ENCODE data around the gene COL17A1.

The COL17A1 gene

DNA sequence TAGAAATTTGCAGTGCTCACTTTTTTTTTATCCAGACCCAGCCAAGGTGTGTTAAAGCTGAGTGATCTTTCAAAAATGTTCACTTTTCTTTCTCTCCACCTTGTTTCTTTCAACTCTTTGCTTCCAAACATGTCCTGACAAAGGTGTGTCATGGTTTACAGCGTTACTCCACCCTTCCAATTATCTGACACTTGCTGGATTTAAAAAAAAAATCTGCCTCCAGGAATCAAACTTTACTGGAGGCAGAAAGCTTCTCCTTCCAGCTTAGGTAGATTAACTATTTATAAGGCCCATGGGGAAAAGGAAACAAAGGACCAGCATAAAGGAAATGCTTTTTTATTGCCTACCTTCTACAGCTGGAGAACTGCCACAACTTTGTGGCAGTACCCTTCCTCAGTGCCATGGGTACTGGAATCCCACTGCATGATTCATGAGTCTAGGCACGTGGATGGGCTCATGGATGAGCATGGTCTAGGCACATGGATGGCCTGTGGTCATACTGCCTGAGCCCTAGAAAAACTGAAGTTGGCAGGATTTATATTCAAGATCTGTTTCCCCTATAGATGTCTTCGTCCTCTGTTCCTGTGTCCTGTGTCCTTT lies at the start of gene COL17A1:
Gene COL17A1 (minus strand): TSS at position 80 of the 600 bp plus-strand sequence. CDS start 5,207 bp downstream, outside the sequence.
- no peak for TF ChIP-seq CTCF (IDR thresholded peaks at IDR 0.05; ENCODE audit: low read depth, low read length)
- H3K4me3 ChIP-seq (replicated peaks in 1 of 2; ENCODE audit: low read depth in 2 of 2, low read length in 2 of 2) = no peak within 1 kb of the TSS
- no peak for DNase-seq (ENCODE audit: low read depth in 2 of 2)

GRCh38 chr10:104130041-104130440 lies 44.4 kb upstream of the COL17A1 start:
- H3K4me3 ChIP-seq (replicated peaks in 1 of 2; ENCODE audit: low read depth in 2 of 2, low read length in 2 of 2) = no peak overlapping the region
- DNase-seq (ENCODE audit: low read depth in 2 of 2) = peak in 1 of 2 donors; percentile 14
- TF ChIP-seq CTCF (IDR thresholded peaks at IDR 0.05; ENCODE audit: low read depth, low read length) = no peak

DNA sequence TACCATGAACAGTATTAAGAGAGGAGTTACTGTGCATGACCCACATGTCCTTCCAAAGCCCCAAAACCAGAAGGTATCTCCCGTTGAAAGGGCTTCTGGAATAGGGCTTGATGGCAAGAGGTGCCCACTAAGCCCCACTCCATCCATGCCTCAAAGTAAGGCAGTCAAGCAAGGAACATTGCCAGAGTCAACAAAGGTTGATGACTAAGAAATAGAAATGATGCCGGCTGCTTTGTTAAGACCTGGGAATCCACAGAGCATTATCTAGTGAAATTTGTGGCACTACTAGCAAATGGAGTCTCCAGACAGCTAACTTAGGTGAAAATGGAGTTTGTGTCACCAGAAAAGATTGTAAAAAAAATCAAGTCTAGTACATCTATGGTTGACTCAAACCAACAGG lies 42.5 kb upstream of the COL17A1 start:
- peak in 1 of 2 donors; percentile 57 for DNase-seq (ENCODE audit: low read depth in 2 of 2)
- no peak overlapping the region for H3K4me3 ChIP-seq (replicated peaks in 1 of 2; ENCODE audit: low read depth in 2 of 2, low read length in 2 of 2)
- no peak for TF ChIP-seq CTCF (IDR thresholded peaks at IDR 0.05; ENCODE audit: low read depth, low read length)

GRCh38 chr10:104127411-104127810 lies 41.7 kb upstream of the COL17A1 start:
- TF ChIP-seq CTCF (IDR thresholded peaks at IDR 0.05; ENCODE audit: low read depth, low read length) = peak; percentile 11
- no peak for DNase-seq (ENCODE audit: low read depth in 2 of 2)
- H3K4me3 ChIP-seq (replicated peaks in 1 of 2; ENCODE audit: low read depth in 2 of 2, low read length in 2 of 2) = no peak overlapping the region

- H3K4me3 ChIP-seq (replicated peaks in 1 of 2; ENCODE audit: low read depth in 2 of 2, low read length in 2 of 2) = no peak overlapping the region
- DNase-seq (ENCODE audit: low read depth in 2 of 2) = peak; percentile 53 to 56
- TF ChIP-seq CTCF (IDR thresholded peaks at IDR 0.05; ENCODE audit: low read depth, low read length) = peak; percentile 34
These were observed 37.7 kb upstream of the COL17A1 start for GRCh38 chr10:104123397-104123796.

- DNase-seq (ENCODE audit: low read depth in 2 of 2) = peak; percentile 19 to 25
- peak overlapping the region; percentile 86 to 90 for H3K4me3 ChIP-seq (replicated peaks in 1 of 2; ENCODE audit: low read depth in 2 of 2, low read length in 2 of 2)
- TF ChIP-seq CTCF (IDR thresholded peaks at IDR 0.05; ENCODE audit: low read depth, low read length) = no peak
These were observed 36.8 kb upstream of the COL17A1 start for GRCh38 chr10:104122225-104123107.

All from cardiac fibroblast (primary cell).